Caco-2 (cell line): ENCODE data around the gene KIAA1614. TPM values are rescaled to one million over a fixed set of nuclear protein-coding genes. Genes with fewer than 3 reads are reported as not detected.

Experiments
- BruUV-seq: library from RNA; stranded (reverse); fragments of 400-500 nt; replicated peaks from 2 replicates; lab custom pipeline; 2021; lab: Mats Ljungman, UMichigan
- CTCF ChIA-PET: fragments of 300-600 bp; sonication (Branson Sonifier 250); formaldehyde crosslinking; loops from one replicate; lab custom pipeline; 2022; ENCODE audit warnings: antibody characterized with exemption; lab: Charles Lee
- POLR2A ChIA-PET: fragments of 300-600 bp; sonication (Branson Sonifier 250); formaldehyde crosslinking; loops from one replicate; lab custom pipeline; 2022; ENCODE audit warnings: antibody characterized with exemption; lab: Charles Lee
- DNase-seq, 2 experiments: peaks; one replicate each; pipeline versions ENCODE4 v3.0.0 to v3.0.0-alpha.2; 2020 to 2022
- H3K27me3 ChIP-seq: replicated peaks from 2 replicates; pipeline ENCODE4 v1.6.0; 2011; ENCODE audit warnings: low read length; ENCODE audit not compliant: control insufficient read depth, insufficient read depth
- H3K36me3 ChIP-seq: 2 replicates; pipeline ENCODE4 v1.5.1; 2011; ENCODE audit warnings: low read length; ENCODE audit not compliant: control insufficient read depth, insufficient read depth
- H3K4me1 ChIP-seq: fragments of 250-450 bp; sonication (Bioruptor Pico); 2 replicates; pipeline ENCODE4 v1.5.1; 2020; ENCODE audit warnings: mild to moderate bottlenecking
- H3K4me3 ChIP-seq: 2 replicates; pipeline ENCODE4 v1.5.1; 2011; ENCODE audit warnings: low read depth, mild to moderate bottlenecking, control low read depth, low read length
- H3K9me3 ChIP-seq: fragments of 250-450 bp; sonication (Bioruptor Pico); 2 replicates; pipeline ENCODE4 v1.5.1; 2020; ENCODE audit warnings: mild to moderate bottlenecking, moderate library complexity
- H3K27ac Mint-ChIP-seq: one replicate; pipeline ENCODE4 v1.8.0; 2022; ENCODE audit warnings: mixed read lengths; ENCODE audit not compliant: unreplicated experiment
- H3K27me3 Mint-ChIP-seq: one replicate; pipeline ENCODE4 v1.8.0; 2022; ENCODE audit warnings: mixed read lengths; ENCODE audit not compliant: insufficient read depth, unreplicated experiment
- H3K36me3 Mint-ChIP-seq: one replicate; pipeline ENCODE4 v1.8.0; 2022; ENCODE audit warnings: mild to moderate bottlenecking, mixed read lengths; ENCODE audit not compliant: insufficient read depth, unreplicated experiment
- H3K4me1 Mint-ChIP-seq: one replicate; pipeline ENCODE4 v1.8.0; 2022; ENCODE audit warnings: low read depth, mixed read lengths; ENCODE audit not compliant: unreplicated experiment
- H3K4me3 Mint-ChIP-seq: one replicate; pipeline ENCODE4 v1.8.0; 2022; ENCODE audit warnings: mild to moderate bottlenecking, moderate library complexity, mixed read lengths; ENCODE audit not compliant: unreplicated experiment
- H3K9me3 Mint-ChIP-seq: one replicate; pipeline ENCODE4 v1.8.0; 2022; ENCODE audit warnings: mixed read lengths; ENCODE audit not compliant: unreplicated experiment
- CTCF ChIP-seq, 2 experiments: fragments of 200-600 bp in 1 of 2; IDR thresholded peaks; 1 replicate in 1 of 2; 2 replicates in 1 of 2; pipeline versions ENCODE4 v1.5.1 to v1.8.0; 2011 to 2022; ENCODE audit warnings: antibody characterized with exemption in 1 of 2, control low read depth in 1 of 2, inconsistent platforms in 1 of 2, low read depth in 1 of 2, low read length in 1 of 2, mild to moderate bottlenecking in 1 of 2, moderate library complexity in 1 of 2; ENCODE audit not compliant: insufficient read depth in 1 of 2, severe bottlenecking in 1 of 2, unreplicated experiment in 1 of 2
- intact Hi-C: fragments of 100-400 bp; cut with micrococcal nuclease; formaldehyde crosslinking; loops from one replicate; pipeline ENCODE4 v1.10.0; 2022; ENCODE audit not compliant: unreplicated experiment
- total RNA-seq: library from RNA; stranded (reverse); gene quantifications from 2 replicates; pipeline ENCODE4 v1.2.3, GENCODE V29; 2022

The KIAA1614 gene
- total RNA-seq, 1 experiment from 2014 or later: 0.29 TPM

- Histone ChIP-seq H3K27me3 (no peaks in the 10 kb centered on the region), H3K36me3 (no peaks in the 10 kb centered on the region), H3K4me3 (no peak overlapping the region), H3K9me3 (no peaks in the 10 kb centered on the region), H3K4me1 (peaks cover 33% of the 10 kb centered on the region)
- ChIA-PET POLR2A (no interaction called here), CTCF (interaction anchor here (1.4 kb wide), 1 partner anchor 9 kb away, joined by 3 read pairs; no protein-coding TSS in a partner anchor)
- peaks cover 8% of the 10 kb centered on the region for H3K36me3 Mint-ChIP-seq
- no peaks in the 10 kb centered on the region for H3K27me3 Mint-ChIP-seq
- DNase-seq: no peak
- BruUV-seq: no TSS peak
- H3K4me1 Mint-ChIP-seq: peaks cover 16% of the 10 kb centered on the region
- H3K27ac Mint-ChIP-seq: no peak overlapping the region
- H3K4me3 Mint-ChIP-seq: no peak overlapping the region
- intact Hi-C loops: no loop called here
- TF ChIP-seq CTCF (IDR thresholded peaks at IDR 0.05; ENCODE audit: insufficient read depth in 1 of 2, low read depth in 1 of 2, low read length in 1 of 2, severe bottlenecking in 1 of 2, unreplicated experiment in 1 of 2): no peak
- no peaks in the 10 kb centered on the region for H3K9me3 Mint-ChIP-seq
These were observed 8.7 kb downstream of the KIAA1614 start for GRCh38 chr1:180921386-180921785.

- intact Hi-C loops: no loop called here
- POLR2A ChIA-PET: no interaction called here
- BruUV-seq: no TSS peak
These were observed 9.4 kb downstream of the KIAA1614 start for GRCh38 chr1:180921891-180922630.

GRCh38 chr1:180922631-180923015 is 9.9 kb downstream of the KIAA1614 start:
- POLR2A ChIA-PET: interaction anchor here (0.7 kb wide), 1 partner anchor 99 kb away, joined by 3 read pairs; no protein-coding TSS in a partner anchor
- no TSS peak for BruUV-seq

More at GRCh38 chr1:180921891-180922630, 9.4 kb downstream of the KIAA1614 start:
- peaks cover 8% of the 10 kb centered on the region for H3K36me3 Mint-ChIP-seq
- H3K9me3 Mint-ChIP-seq: no peaks in the 10 kb centered on the region
- H3K4me1 Mint-ChIP-seq: peaks cover 16% of the 10 kb centered on the region
- Histone ChIP-seq H3K36me3 (no peaks in the 10 kb centered on the region), H3K27me3 (no peaks in the 10 kb centered on the region), H3K9me3 (no peaks in the 10 kb centered on the region), H3K4me1 (peaks cover 33% of the 10 kb centered on the region), H3K4me3 (no peak overlapping the region)
- peak overlapping the region; percentile 91 for H3K27ac Mint-ChIP-seq
- DNase-seq: no peak
- no peaks in the 10 kb centered on the region for H3K27me3 Mint-ChIP-seq
- TF ChIP-seq CTCF (IDR thresholded peaks at IDR 0.05; ENCODE audit: insufficient read depth in 1 of 2, low read depth in 1 of 2, low read length in 1 of 2, severe bottlenecking in 1 of 2, unreplicated experiment in 1 of 2): no peak
- CTCF ChIA-PET: interaction anchor here (1.4 to 1.6 kb wide), 2 partner anchors 9 to 40 kb away, joined by 3 to 13 read pairs; no protein-coding TSS in a partner anchor
- no peak overlapping the region for H3K4me3 Mint-ChIP-seq

More at GRCh38 chr1:180922631-180923015, 9.9 kb downstream of the KIAA1614 start:
- no peaks in the 10 kb centered on the region for H3K27me3 ChIP-seq
- no peaks in the 10 kb centered on the region for H3K9me3 ChIP-seq
- intact Hi-C loops: loop anchor here (1.0 kb wide), 1 partner anchor 40 kb away; no protein-coding TSS in a partner anchor
- no peak for TF ChIP-seq CTCF (IDR thresholded peaks at IDR 0.05; ENCODE audit: insufficient read depth in 1 of 2, low read depth in 1 of 2, low read length in 1 of 2, severe bottlenecking in 1 of 2, unreplicated experiment in 1 of 2)
- peaks cover 33% of the 10 kb centered on the region for H3K4me1 ChIP-seq
- Mint-ChIP-seq H3K27ac (peak overlapping the region; percentile 91), H3K27me3 (no peaks in the 10 kb centered on the region), H3K9me3 (no peaks in the 10 kb centered on the region), H3K36me3 (peaks cover 8% of the 10 kb centered on the region), H3K4me3 (no peak overlapping the region), H3K4me1 (peaks cover 16% of the 10 kb centered on the region)
- no peak for DNase-seq
- CTCF ChIA-PET: interaction anchor here (1.0 to 1.6 kb wide), 2 partner anchors 11 to 41 kb away, joined by 4 to 13 read pairs; no protein-coding TSS in a partner anchor
- no peak overlapping the region for H3K4me3 ChIP-seq
- H3K36me3 ChIP-seq: no peaks in the 10 kb centered on the region
